HepG2 (cell line): ENCODE data around the gene GNG5.

ENCODE experiments used
- CEBPG ChIP-seq: IDR thresholded peaks from 2 replicates; pipeline ENCODE4 v1.6.1; 2016
- ESRRA ChIP-seq: sonication (generic); formaldehyde crosslinking; IDR thresholded peaks from 2 replicates; pipeline ENCODE4 v1.5.1; 2020; ENCODE audit warnings: mild to moderate bottlenecking, low read depth, missing genetic modification reagents
- HDAC2 ChIP-seq: sonication (generic); formaldehyde crosslinking; IDR thresholded peaks from 2 replicates; pipeline ENCODE4 v1.4.0; 2020; ENCODE audit warnings: missing genetic modification reagents
- NFIC ChIP-seq: IDR thresholded peaks from 2 replicates; pipeline ENCODE4 v1.6.1; 2012; ENCODE audit warnings: mild to moderate bottlenecking, low read length, inconsistent platforms
- POLR2AphosphoS5 ChIP-seq: IDR thresholded peaks from 2 replicates; pipeline ENCODE4 v1.6.1; 2012; ENCODE audit warnings: low read depth, low read length
- TF ChIP-seq, protein P1 (sequence below): sonication (generic); formaldehyde crosslinking; IDR thresholded peaks from 2 replicates; pipeline ENCODE4 v1.5.0; 2020; ENCODE audit warnings: mild to moderate bottlenecking, missing genetic modification reagents, moderate library complexity

DNA sequence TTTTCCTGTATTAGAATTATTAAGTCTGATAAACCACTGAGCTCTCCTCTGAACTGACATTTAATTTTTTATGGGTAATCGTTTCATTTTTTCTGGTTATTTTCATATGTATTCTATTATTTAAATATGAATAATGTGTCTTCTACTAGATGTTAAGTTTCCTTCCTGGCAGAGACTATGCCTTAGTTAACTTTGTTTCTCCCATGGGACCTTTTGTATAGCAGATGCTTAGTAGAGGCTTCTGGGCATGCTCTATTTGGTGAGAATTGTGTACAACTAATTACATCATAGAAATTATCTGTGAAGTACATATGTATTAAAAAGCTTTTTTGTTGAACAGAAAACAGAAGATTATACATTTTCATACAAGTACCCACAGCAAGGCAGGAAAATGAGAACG is 44.4 kb upstream of the GNG5 start:
- no peak for TF ChIP-seq POLR2AphosphoS5
- no peak for TF ChIP-seq HDAC2
- TF ChIP-seq, protein P1, sequence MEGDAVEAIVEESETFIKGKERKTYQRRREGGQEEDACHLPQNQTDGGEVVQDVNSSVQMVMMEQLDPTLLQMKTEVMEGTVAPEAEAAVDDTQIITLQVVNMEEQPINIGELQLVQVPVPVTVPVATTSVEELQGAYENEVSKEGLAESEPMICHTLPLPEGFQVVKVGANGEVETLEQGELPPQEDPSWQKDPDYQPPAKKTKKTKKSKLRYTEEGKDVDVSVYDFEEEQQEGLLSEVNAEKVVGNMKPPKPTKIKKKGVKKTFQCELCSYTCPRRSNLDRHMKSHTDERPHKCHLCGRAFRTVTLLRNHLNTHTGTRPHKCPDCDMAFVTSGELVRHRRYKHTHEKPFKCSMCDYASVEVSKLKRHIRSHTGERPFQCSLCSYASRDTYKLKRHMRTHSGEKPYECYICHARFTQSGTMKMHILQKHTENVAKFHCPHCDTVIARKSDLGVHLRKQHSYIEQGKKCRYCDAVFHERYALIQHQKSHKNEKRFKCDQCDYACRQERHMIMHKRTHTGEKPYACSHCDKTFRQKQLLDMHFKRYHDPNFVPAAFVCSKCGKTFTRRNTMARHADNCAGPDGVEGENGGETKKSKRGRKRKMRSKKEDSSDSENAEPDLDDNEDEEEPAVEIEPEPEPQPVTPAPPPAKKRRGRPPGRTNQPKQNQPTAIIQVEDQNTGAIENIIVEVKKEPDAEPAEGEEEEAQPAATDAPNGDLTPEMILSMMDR (CRISPR knock-in tag) = no peak
- no peak for TF ChIP-seq ESRRA (CRISPR knock-in tag)
- no peak for TF ChIP-seq CEBPG (CRISPR knock-in tag)
- TF ChIP-seq NFIC = no peak
